ENCODE measurements around the gene ALG10. TPM values are rescaled to one million over a fixed set of nuclear protein-coding genes. Genes with fewer than 3 reads are reported as not detected.
"Not testable (repeated sequence)": the region's sequence is repeated elsewhere in the genome, so short reads cannot be mapped to it uniquely, and the experiment has no call there.

Gene ALG10, protein sequence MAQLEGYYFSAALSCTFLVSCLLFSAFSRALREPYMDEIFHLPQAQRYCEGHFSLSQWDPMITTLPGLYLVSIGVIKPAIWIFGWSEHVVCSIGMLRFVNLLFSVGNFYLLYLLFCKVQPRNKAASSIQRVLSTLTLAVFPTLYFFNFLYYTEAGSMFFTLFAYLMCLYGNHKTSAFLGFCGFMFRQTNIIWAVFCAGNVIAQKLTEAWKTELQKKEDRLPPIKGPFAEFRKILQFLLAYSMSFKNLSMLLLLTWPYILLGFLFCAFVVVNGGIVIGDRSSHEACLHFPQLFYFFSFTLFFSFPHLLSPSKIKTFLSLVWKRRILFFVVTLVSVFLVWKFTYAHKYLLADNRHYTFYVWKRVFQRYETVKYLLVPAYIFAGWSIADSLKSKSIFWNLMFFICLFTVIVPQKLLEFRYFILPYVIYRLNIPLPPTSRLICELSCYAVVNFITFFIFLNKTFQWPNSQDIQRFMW
- total RNA-seq = 33.4 TPM

DNA sequence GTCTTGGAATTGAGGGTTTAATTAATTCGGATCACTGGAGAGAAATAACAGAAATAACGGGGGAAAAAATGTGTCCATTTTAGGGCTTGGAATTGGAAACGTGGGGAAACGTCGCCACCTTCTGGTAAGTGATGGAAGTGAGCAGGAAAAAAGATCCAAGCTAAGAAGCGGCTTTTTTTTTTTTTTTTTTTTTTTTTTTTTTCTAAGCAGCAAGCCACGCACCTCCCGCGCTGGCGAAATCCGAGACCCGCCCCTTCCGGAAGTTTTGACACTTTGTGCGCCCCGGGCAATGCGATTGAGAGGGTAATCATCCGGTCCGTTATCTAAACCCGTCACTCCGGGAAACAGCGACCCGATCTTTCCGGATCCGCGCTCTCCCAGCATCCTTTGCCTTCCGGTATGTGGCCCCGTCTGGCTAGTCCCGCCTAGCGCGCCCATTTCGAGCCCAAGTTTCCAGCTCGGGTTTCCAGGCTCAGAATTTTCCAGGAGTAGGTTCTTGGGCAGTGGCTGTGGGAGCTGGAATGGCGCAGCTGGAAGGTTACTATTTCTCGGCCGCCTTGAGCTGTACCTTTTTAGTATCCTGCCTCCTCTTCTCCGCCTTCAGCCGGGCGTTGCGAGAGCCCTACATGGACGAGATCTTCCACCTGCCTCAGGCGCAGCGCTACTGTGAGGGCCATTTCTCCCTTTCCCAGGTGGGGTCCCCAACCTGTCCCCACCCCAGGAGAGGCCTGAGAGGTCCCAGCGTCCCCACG lies at the start of gene ALG10:
Gene ALG10 (plus strand): TSS at position 418 of the 752 bp plus-strand sequence. CDS start 104 bp downstream, at position 522.
- FAIRE-seq (peak; percentile 85), DNase-seq (ENCODE audit: low spot score in 2 of 2) (peak; percentile 54 to 55)

DNA sequence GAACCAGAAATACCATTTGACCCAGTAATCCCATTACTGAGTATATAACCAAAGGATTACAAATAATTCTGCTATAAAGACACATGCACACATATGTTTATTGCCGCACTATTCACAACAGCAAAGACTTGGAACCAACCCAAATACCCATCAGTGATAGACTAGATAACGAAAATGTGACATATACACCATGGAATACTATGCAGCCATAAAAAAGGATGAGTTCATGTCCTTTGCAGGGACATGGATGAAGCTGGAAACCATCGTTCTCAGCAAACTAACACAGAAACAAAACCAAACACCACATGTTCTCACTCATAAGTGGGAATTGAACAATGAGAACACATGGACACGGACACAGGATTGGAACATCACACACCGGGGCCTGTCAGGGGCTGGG lies 49.4 kb upstream of the ALG10 start:
- not testable (repeated sequence) for DNase-seq (ENCODE audit: low spot score in 2 of 2); FAIRE-seq

DNA sequence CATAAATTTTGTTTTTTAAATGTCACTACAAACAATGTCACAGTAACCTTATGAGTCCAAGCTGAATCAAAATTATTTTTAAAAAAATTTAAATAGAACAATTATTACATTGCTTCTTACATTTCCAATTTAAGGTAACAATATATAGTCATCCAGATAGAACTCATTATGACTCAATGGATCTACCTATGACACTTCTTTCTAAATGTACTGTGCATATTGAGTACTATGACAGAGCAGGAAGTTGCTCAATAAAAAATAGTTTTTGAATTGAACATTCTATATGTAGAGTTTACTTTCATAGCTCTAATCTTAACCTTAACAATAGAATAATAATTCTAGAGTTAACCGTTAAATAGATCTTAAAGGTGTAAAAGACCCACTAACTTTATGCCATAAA lies 44.4 kb upstream of the ALG10 start:
- DNase-seq (ENCODE audit: low spot score in 2 of 2) = no peak
- no peak for FAIRE-seq

DNA sequence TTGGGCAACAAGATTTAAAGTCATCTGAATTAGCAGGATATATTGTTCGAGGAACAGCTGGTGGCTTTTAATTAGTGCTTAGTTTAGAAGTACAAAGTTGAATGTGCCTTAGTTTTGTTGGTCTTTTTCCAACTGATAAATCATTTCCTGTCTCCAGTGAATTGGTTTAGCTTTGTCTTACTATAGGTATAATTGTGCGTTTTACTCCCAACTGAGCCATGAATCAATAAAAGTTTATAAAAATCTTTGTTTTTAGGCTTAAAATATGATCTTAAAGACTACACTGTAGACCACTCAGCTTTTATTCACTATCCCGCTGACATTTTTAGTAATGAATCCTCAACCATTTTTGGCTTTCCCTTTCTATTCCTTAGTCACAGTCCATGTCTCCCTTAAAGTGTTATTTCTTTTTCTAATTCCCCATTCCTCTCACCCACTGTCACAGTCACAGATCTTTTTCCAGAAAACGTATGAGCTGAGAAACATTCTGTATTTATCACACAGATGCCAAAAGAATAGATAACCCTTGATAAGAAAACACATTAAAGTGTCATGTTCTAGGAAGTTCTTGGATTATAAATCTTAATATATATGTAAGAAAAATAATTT lies 34.0 kb upstream of the ALG10 start:
- no peak for FAIRE-seq

DNA sequence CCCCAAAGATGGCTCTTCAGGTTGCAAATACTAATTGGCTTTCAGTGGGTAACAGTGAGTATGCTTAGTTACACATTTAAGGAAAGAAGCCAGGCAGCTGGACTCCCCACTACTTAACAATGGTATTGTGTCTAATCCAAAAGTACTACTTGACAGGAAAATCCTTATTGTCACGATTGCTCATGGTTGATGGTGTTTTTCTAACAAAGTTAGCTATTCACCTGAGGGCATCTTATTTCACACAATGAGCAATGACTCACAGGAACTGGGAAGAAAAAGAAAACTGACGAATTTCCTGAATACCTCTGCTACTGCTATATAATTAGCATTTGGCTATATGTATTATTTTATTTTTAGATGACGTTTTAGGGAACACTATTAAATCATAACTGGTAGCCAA lies 33.4 kb upstream of the ALG10 start:
- no peak for FAIRE-seq
- no peak for DNase-seq (ENCODE audit: low spot score in 2 of 2)

More for the DNA sequence above, 34.0 kb upstream of the ALG10 start:
- DNase-seq (ENCODE audit: low spot score in 2 of 2) = no peak

DNA sequence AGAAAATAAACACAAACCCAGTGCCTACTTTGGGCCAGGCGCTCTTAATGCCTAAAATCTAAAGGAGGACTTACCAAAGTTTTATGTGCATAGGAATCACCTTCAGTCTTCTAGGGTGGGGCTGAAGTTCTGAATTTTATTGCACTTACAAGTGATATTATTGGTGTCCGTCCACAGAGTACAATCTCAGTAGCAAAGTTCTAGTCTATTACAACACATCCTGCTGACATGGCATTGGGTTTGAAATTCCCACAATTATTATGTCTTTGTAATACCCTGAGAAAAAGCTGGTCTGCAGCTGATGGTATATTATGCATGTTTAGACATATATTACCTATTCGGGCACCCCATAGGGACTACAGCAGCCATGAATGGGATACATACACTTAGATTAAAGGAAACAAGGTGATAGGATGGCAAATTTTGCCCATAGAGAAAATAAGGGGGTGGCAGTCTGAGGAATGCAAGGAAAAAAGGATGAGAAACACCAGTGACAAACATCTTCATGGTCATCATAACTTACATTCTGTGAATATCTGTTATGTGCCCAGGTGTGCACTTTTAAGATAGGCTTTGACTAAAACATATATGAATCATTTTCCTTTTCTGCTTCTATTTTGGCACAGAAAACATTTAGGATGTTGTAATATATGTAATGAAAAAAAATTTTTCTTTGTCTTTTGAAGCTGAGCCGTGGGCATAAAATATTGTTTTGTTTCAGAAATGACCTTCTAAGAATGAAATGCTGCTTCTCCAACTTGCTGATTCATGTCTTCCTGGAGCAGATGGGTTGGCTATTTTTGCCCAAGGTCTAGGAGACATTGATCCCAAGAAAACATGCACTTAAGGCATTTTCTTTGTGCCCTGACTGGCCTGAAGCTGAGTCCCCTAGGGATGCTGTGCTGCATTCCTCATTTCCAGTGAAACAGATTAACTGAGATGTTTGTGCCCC lies 27.2 kb upstream of the ALG10 start:
- FAIRE-seq (no peak), DNase-seq (ENCODE audit: low spot score in 2 of 2) (no peak)

DNA sequence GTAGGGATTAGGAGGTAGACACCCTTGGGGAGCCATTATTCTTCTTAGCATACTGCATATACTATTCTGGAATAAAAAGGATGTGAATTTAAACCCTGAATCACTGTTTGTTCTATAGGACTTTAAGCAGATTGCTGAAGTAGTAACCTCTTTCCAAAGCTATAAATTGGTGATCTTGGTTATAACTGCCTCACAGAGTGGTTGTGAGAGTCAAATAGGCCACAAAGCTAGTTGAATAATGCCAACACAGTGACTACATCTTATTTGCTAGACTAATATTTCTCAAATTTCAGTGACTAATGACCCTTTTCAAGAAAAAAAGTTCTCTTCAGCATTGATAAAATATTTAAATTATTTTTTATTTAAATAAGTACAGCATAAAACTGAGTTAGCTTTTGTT lies 13.5 kb upstream of the ALG10 start:
- not testable (repeated sequence) for DNase-seq (ENCODE audit: low spot score in 2 of 2); FAIRE-seq

DNA sequence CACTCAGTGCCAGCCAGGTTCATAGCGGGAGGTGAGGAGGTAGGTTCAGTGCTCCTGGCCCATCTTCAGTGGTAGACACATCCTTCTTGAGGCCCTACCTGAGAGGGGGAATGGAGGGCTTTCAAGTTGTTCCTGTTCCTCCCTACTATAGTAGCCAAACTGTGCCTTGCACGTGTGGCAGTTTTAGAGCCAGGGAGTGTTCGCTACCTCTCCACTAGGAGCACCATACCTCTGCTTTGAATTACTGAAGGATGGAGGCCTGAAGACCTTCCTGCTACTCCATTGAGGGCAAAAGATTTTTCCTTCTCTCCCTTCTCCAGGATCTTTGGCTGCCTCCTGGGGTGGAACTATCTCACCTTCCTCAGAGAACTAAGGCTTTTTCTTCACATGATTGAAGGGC lies 5.9 kb upstream of the ALG10 start:
- DNase-seq (ENCODE audit: low spot score in 2 of 2) = no peak
- FAIRE-seq = no peak

DNA sequence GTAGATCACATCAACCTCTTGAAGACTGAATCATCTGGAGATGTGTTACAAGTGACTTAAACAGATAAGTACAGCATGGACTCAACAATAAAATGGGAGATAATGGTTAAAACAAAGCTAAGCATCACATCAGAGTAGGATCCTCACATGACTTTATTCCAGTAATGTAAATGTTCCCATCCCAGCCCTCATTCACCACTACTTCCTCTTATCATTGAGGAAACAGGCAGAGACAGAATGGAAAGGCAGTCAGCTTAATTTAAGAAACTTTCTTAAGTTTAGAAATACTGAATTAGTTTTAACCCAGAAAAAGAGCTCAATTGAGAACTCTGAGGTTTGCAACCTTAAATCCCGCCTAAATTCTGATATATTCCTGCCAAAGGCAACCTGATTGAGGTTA lies 1.2 kb upstream of the ALG10 start:
- DNase-seq (ENCODE audit: low spot score in 2 of 2) (no peak), FAIRE-seq (no peak)

DNA sequence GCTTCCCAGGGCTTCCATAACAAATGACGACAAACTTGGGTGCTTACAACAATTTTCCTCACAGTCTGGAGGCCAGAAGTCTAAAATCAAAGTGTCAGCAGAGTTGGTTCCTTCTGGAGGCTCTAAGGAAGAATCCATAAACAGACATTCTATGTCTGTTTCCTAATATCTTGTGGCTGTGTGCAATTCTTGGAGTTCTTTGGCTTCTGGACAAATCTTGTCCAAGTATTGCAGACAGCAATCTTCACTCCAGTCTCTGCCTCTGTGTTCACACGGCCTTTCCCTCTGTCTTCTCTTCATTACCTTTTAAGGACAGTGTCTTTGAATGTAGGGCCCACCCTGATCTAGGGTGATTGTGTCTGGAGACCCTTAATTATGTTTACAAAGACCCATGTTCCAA lies 5.4 kb downstream of the ALG10 start:
- DNase-seq (ENCODE audit: low spot score in 2 of 2); FAIRE-seq: not testable (repeated sequence)

DNA sequence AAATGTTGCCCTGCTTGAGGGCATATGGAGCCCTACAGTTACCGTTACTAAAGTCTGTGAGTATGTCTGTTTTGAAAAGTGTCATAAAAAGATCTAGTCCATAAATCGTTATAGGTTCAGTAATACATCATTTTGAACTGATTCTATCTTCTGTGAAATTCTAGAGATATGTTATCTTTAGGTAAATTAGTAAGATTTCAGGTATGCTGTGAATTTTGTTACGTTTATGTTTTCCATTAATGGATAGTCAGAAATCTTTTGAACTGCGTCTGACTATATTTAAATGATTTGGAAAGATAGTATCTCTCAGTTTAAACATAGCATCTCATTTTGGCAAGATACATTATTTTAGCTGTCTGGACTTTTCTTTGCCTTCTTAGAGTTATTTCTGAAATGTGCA lies 8.3 kb downstream of the ALG10 start:
- DNase-seq (ENCODE audit: low spot score in 2 of 2) (no peak), FAIRE-seq (no peak)

DNA sequence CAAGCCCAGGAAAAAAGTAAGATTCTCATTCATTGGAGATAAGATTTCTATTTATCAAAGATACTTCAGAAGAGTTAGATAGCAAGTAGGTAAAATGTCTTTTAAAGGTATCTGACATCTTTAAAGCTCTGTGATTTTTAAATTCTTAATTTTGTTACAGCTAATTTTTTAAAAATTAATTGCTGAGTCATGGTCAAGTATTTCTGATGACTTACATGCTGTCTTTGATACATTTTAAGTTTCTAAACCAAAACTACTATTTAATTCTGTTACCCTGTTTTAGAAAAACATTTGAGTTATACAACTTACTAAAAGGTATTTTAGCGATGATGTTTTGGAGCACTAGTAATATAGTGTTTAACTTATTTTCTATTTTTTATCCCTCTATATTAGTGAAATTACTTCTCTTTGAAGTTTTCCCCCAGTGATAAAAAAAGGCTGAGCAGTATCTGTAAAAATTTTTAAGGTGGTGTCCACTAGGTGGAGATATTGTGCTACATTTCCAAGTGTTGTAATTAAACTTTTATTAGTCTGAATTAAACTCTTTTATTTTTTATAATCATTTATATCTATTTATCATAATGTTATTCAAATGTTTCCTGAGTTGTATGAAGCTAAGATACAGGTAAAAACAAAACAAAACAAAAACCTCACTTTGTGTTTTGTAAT lies 11.5 kb downstream of the ALG10 start:
- peak; percentile 99 for FAIRE-seq
- no peak for DNase-seq (ENCODE audit: low spot score in 2 of 2)

DNA sequence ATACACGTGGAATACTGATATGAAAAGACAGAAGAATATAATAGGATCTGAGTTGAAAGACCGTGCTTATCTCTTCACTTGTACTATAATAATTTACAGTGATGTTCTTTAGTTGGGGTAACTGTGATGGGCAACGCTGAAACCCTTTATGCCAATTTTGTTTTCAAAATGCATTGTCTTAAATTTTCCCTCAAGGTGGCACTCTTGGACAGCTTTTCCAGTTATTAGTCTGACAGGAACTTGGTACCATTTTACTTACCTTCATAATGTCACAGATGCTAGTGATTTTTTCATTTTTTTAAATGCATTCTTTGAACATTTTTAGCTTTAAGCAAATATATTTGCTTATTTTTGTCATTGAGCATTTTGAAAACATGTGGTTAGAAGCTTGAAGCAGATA lies 16.1 kb downstream of the ALG10 start:
- not testable (repeated sequence) for DNase-seq (ENCODE audit: low spot score in 2 of 2); FAIRE-seq

DNA sequence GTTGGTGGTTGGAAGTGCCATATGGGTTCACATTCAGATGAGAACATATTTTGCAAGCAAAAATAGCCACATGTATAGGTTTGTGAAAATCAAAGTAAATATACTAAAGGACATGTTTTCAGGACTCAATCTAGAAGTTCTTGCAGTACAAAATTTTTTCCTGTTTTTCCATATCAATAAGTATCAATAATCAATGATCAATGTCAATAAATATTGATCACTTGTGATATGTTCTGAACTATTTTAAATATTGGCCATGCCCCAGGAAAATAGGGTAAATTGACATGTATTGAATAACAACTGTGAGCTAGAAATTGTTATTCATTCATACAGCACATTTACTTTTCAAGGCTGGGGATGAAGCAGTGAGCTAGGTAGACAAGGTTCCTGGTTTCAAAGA lies 24.3 kb downstream of the ALG10 start:
- DNase-seq (ENCODE audit: low spot score in 2 of 2) = no peak
- no peak for FAIRE-seq

DNA sequence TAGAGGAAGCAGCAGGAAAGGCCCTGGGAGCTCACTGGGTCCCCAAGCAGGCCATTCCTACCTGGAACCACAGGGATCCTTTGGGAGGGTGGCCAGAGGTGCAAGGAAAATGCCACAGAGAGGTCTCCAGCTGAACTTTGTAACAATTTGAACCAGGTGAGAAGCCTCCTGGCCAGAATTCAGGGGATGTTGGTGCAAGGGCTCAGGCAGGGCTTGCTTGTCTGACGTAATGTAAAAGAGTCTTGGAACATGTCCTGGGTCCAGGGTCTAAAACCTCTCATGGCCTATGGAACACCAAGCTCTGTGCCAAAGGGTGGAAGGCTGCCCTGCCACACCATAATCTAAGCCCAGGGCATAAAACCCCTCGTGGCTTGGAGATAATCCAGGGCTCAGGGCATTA lies 25.6 kb downstream of the ALG10 start:
- not testable (repeated sequence) for DNase-seq (ENCODE audit: low spot score in 2 of 2); FAIRE-seq

DNA sequence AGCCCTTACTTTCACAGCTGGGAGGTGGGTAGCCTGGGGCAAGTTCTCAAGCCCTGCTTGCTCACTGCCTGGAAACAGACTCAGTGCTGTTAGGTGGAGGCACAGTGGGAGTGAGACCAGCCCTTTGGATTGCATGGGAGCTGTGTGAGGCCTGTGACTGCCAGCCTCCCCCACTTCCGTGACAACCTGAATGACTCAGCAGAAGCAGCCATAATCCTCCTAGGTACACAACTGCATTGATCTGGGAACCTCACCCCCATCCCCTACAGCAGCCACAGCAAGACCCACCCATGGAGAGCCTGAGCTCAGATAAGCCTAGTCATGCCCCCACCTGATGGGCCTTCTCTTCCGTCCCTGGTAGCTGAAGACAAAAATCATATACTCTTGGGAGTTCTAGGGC lies 26.4 kb downstream of the ALG10 start:
- DNase-seq (ENCODE audit: low spot score in 2 of 2) = no peak
- FAIRE-seq = no peak

DNA sequence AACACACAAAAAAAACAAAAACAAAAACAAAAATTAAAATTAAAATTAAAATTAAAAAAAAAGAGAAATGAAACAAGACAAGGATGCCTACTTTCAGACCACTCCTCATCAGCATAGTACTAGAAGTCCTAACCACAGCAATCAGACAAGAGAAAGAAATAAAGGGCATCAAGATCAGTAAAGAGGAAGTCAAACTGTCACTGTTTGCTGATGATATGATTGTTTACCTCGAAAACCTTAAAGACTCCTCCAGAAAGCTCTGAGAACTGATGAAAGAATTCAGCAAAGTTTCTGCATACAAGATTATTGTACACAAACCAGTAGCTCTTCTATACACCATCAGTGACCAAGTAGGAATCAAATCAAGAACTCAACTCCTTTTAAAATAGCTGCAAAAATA lies 29.2 kb downstream of the ALG10 start:
- FAIRE-seq (no peak), DNase-seq (ENCODE audit: low spot score in 2 of 2) (no peak)

DNA sequence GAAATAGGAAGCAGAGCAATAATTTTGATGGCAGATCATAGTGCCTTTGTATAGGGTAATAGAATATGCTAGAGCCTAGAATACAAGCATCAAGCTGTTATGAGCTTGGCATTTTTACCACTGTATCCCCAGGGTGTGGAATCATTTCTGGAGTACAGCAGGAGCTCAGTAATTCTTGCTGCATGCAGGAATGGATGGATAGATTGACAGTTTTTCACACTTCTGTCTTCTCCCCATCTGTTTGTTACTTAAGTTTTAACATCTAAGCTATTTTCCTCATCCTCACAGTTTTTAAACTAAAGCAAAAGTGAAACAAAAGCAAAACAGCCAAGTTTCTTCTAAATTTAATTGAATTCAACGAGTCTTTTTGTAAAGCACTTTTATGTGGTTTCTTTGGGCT lies 32.6 kb downstream of the ALG10 start:
- FAIRE-seq = no peak
- DNase-seq (ENCODE audit: low spot score in 2 of 2) = no peak

Measured in frontal cortex (tissue), 4 donors.